Urinary bladder (tissue), 4 donors: ENCODE results near the gene WFDC1. TPM values are rescaled to one million over a fixed set of nuclear protein-coding genes. Genes with fewer than 3 reads are reported as not detected.

Experiments used
- DNase-seq: peaks from one replicate; pipeline ENCODE4 v3.0.0-alpha.2; 2015; ENCODE audit errors: extremely low spot score
- H3K27ac ChIP-seq: one replicate; pipeline ENCODE4 v1.5.1; 2013; ENCODE audit warnings: low read depth, mild to moderate bottlenecking, moderate library complexity
- H3K36me3 ChIP-seq: one replicate; pipeline ENCODE4 v1.6.1; 2013; ENCODE audit warnings: mild to moderate bottlenecking, moderate library complexity; ENCODE audit not compliant: insufficient read depth
- H3K4me1 ChIP-seq: one replicate; pipeline ENCODE4 v1.6.1; 2013; ENCODE audit warnings: mild to moderate bottlenecking, moderate library complexity; ENCODE audit not compliant: insufficient read depth
- H3K4me3 ChIP-seq: one replicate; pipeline ENCODE4 v1.5.1; 2013; ENCODE audit warnings: low read depth, low read length
- WGBS: extraction: QIAGEN DNeasy Blood & Tissue Kit; methylation state at CpG from one replicate; pipeline ENCODE4 v1.1.7; 2013; 5-methylcytosine and 5-hydroxymethylcytosine counted together
- polyA plus RNA-seq: library from polyadenylated mRNA; stranded (reverse); fragments of 200-250 nt; gene quantifications from one replicate; pipeline ENCODE4 v1.2.3, GENCODE V29; 2013
- total RNA-seq: library from RNA; depleted of rRNA; stranded (reverse); fragments of >200 nt; gene quantifications from one replicate; pipeline ENCODE4 v1.2.3, GENCODE V29; 2014
- donor health status: healthy with polysubstance abuse.
- donor health status: healthy.

The WFDC1 gene
- total and polyA plus RNA-seq, 2 donors: 44.6 to 67.2 TPM

- 83% methylated on average over 11 of the region's 11 CpGs for WGBS
- Histone ChIP-seq H3K27ac (no peak overlapping the region), H3K36me3 (no peaks in the 10 kb centered on the region), H3K4me3 (no peak overlapping the region), H3K4me1 (no peaks in the 10 kb centered on the region)
- DNase-seq: no peak
Observed at GRCh38 chr16:84349862-84350684, 55.4 kb downstream of the WFDC1 start.

GRCh38 chr16:84350685-84351400, 56.2 kb downstream of the WFDC1 start:
- DNase-seq: no peak
- Histone ChIP-seq H3K4me1 (no peaks in the 10 kb centered on the region), H3K4me3 (no peak overlapping the region), H3K27ac (no peak overlapping the region), H3K36me3 (no peaks in the 10 kb centered on the region)
- 79% methylated on average over 16 of the region's 16 CpGs for WGBS

- no peak overlapping the region for H3K27ac ChIP-seq
- DNase-seq: no peak
- no peaks in the 10 kb centered on the region for H3K4me1 ChIP-seq
- H3K4me3 ChIP-seq: no peak overlapping the region
- H3K36me3 ChIP-seq: no peaks in the 10 kb centered on the region
- 93% methylated on average over 8 of the region's 8 CpGs for WGBS
Observed at GRCh38 chr16:84351630-84352029, 57.0 kb downstream of the WFDC1 start.

GRCh38 chr16:84354306-84354705, 59.6 kb downstream of the WFDC1 start:
- 89% methylated on average over 6 of the region's 6 CpGs for WGBS
- DNase-seq: no peak
- no peak overlapping the region for H3K4me3 ChIP-seq
- no peak overlapping the region for H3K27ac ChIP-seq
- H3K4me1 ChIP-seq: no peaks in the 10 kb centered on the region
- H3K36me3 ChIP-seq: no peaks in the 10 kb centered on the region

- no peaks in the 10 kb centered on the region for H3K4me1 ChIP-seq
- no peak overlapping the region for H3K27ac ChIP-seq
- DNase-seq: no peak
- H3K36me3 ChIP-seq: no peaks in the 10 kb centered on the region
- WGBS: 97% methylated on average over 2 of the region's 2 CpGs
- no peak overlapping the region for H3K4me3 ChIP-seq
Observed at GRCh38 chr16:84355149-84355548, 60.5 kb downstream of the WFDC1 start.

GRCh38 chr16:84356176-84356575, 61.5 kb downstream of the WFDC1 start:
- no peak overlapping the region for H3K4me3 ChIP-seq
- no peaks in the 10 kb centered on the region for H3K4me1 ChIP-seq
- H3K36me3 ChIP-seq: no peaks in the 10 kb centered on the region
- H3K27ac ChIP-seq: no peak overlapping the region
- DNase-seq: no peak
- WGBS: 85% methylated on average over 10 of the region's 10 CpGs

- DNase-seq: no peak
- Histone ChIP-seq H3K4me3 (no peak overlapping the region), H3K27ac (no peak overlapping the region), H3K36me3 (no peaks in the 10 kb centered on the region), H3K4me1 (no peaks in the 10 kb centered on the region)
- 72% methylated on average over 11 of the region's 11 CpGs for WGBS
Observed at GRCh38 chr16:84356591-84357116, 62.0 kb downstream of the WFDC1 start.

- DNase-seq: no peak
- no peaks in the 10 kb centered on the region for H3K36me3 ChIP-seq
- no peak overlapping the region for H3K27ac ChIP-seq
- WGBS: 55% methylated on average over 9 of the region's 9 CpGs
- H3K4me3 ChIP-seq: no peak overlapping the region
- no peaks in the 10 kb centered on the region for H3K4me1 ChIP-seq
Observed at GRCh38 chr16:84357191-84357651, 62.5 kb downstream of the WFDC1 start.

- no peak for DNase-seq
- no peaks in the 10 kb centered on the region for H3K36me3 ChIP-seq
- 83% methylated on average over 14 of the region's 14 CpGs for WGBS
Observed at GRCh38 chr16:84358601-84359295, 64.1 kb downstream of the WFDC1 start.

GRCh38 chr16:84359326-84359725, 64.6 kb downstream of the WFDC1 start:
- WGBS: 79% methylated on average over 8 of the region's 8 CpGs

More at GRCh38 chr16:84358601-84359295, 64.1 kb downstream of the WFDC1 start:
- no peak overlapping the region for H3K4me3 ChIP-seq
- no peaks in the 10 kb centered on the region for H3K4me1 ChIP-seq
- H3K27ac ChIP-seq: no peak overlapping the region

GRCh38 chr16:84360170-84360569, 65.5 kb downstream of the WFDC1 start:
- Histone ChIP-seq H3K36me3 (no peaks in the 10 kb centered on the region), H3K4me1 (no peaks in the 10 kb centered on the region), H3K27ac (no peak overlapping the region), H3K4me3 (no peak overlapping the region)
- DNase-seq: no peak
- 81% methylated on average over 15 of the region's 15 CpGs for WGBS

More at GRCh38 chr16:84359326-84359725, 64.6 kb downstream of the WFDC1 start:
- Histone ChIP-seq H3K4me1 (no peaks in the 10 kb centered on the region), H3K27ac (no peak overlapping the region), H3K4me3 (no peak overlapping the region), H3K36me3 (no peaks in the 10 kb centered on the region)
- DNase-seq: no peak

GRCh38 chr16:84360748-84361147, 66.1 kb downstream of the WFDC1 start:
- Histone ChIP-seq H3K4me3 (no peak overlapping the region), H3K27ac (no peak overlapping the region), H3K4me1 (no peaks in the 10 kb centered on the region), H3K36me3 (no peaks in the 10 kb centered on the region)
- no peak for DNase-seq
- 89% methylated on average over 4 of the region's 4 CpGs for WGBS

GRCh38 chr16:84361546-84361945, 66.9 kb downstream of the WFDC1 start:
- Histone ChIP-seq H3K27ac (no peak overlapping the region), H3K36me3 (no peaks in the 10 kb centered on the region), H3K4me3 (no peak overlapping the region), H3K4me1 (no peaks in the 10 kb centered on the region)
- 95% methylated on average over 5 of the region's 5 CpGs for WGBS
- DNase-seq: no peak
